ENCODE data around the gene CEMIP.

Gene CEMIP

GRCh38 chr15:80811781-80812315 lies 32.7 kb downstream of the CEMIP start:
- Histone ChIP-seq H3K27me3 (replicated peaks) (no peaks in the 10 kb centered on the region), H3K4me3 (ENCODE audit: low read depth, low read length) (no peak overlapping the region), H3K36me3 (replicated peaks) (no peaks in the 10 kb centered on the region), H3K27ac (no peak overlapping the region)
- in situ Hi-C loops (cut with HindIII; ENCODE audit: low pct_ligation_motif_present, low sequenced_read_pairs), result no loop called here
- no peak for DNase-seq
- no peak for TF ChIP-seq CTCF (IDR thresholded peaks at IDR 0.05; ENCODE audit: low read depth, low read length, missing control alignments)

GRCh38 chr15:80815106-80815505 lies 35.9 kb downstream of the CEMIP start:
- H3K27me3 ChIP-seq (replicated peaks), result no peaks in the 10 kb centered on the region
- no peak for DNase-seq
- in situ Hi-C loops (cut with HindIII; ENCODE audit: low pct_ligation_motif_present, low sequenced_read_pairs), result no loop called here
- H3K4me3 ChIP-seq (ENCODE audit: low read depth, low read length), result no peak overlapping the region
- no peak overlapping the region for H3K27ac ChIP-seq
- H3K36me3 ChIP-seq (replicated peaks), result no peaks in the 10 kb centered on the region
- TF ChIP-seq CTCF (IDR thresholded peaks at IDR 0.05; ENCODE audit: low read depth, low read length, missing control alignments), result no peak

GRCh38 chr15:80816049-80816653 lies 37.0 kb downstream of the CEMIP start:
- H3K36me3 ChIP-seq (replicated peaks), result no peaks in the 10 kb centered on the region
- in situ Hi-C loops (cut with HindIII; ENCODE audit: low pct_ligation_motif_present, low sequenced_read_pairs), result no loop called here

DNA sequence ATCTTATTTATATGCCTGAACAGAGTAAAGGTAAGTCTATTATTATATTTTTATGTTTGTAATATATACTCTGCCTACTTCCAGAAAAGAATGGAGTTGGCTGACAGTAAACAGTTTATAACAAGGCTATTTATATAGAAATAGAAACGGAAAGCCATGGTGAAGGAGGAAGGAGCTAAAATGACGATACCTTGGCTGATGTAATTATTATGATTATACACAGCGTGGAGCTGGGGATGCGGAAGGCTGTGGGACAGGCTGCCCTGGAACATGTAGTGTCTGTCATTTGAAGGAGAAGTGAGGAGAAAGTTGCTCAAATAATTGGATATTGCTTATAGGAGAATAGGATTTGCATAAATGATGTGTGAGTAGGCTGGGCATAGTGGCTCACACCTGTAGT lies 37.8 kb downstream of the CEMIP start:
- in situ Hi-C loops (cut with HindIII; ENCODE audit: low pct_ligation_motif_present, low sequenced_read_pairs), result no loop called here
- no peak overlapping the region for H3K4me3 ChIP-seq (ENCODE audit: low read depth, low read length)
- no peaks in the 10 kb centered on the region for H3K27me3 ChIP-seq (replicated peaks)
- no peak for DNase-seq
- H3K36me3 ChIP-seq (replicated peaks), result no peaks in the 10 kb centered on the region
- no peak overlapping the region for H3K27ac ChIP-seq
- no peak for TF ChIP-seq CTCF (IDR thresholded peaks at IDR 0.05; ENCODE audit: low read depth, low read length, missing control alignments)

More at GRCh38 chr15:80816049-80816653, 37.0 kb downstream of the CEMIP start:
- Histone ChIP-seq H3K27ac (no peak overlapping the region), H3K4me3 (ENCODE audit: low read depth, low read length) (no peak overlapping the region), H3K27me3 (replicated peaks) (no peaks in the 10 kb centered on the region)
- DNase-seq, result no peak
- no peak for TF ChIP-seq CTCF (IDR thresholded peaks at IDR 0.05; ENCODE audit: low read depth, low read length, missing control alignments)

DNA sequence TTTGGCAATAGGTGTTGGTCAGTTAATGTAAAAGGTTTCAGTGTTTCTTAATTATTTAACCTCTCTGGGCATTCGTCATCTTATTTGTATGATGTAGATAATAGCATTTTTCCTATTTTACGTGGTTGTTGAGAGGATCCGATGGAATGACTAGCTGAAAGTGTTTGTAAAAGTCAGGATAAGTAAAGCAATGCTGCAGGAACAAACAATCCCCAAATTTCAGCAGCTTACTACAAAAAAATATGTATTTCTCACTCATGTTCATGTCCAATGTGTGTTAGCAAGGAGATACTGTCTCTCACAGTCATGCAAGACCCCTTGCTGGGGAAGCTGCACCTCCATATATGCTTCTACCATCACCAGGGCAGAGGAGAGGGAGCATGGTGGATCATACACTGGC lies 38.7 kb downstream of the CEMIP start:
- H3K27ac ChIP-seq, result no peak overlapping the region
- no peak for TF ChIP-seq CTCF (IDR thresholded peaks at IDR 0.05; ENCODE audit: low read depth, low read length, missing control alignments)
- no peaks in the 10 kb centered on the region for H3K27me3 ChIP-seq (replicated peaks)
- DNase-seq, result no peak
- in situ Hi-C loops (cut with HindIII; ENCODE audit: low pct_ligation_motif_present, low sequenced_read_pairs), result no loop called here
- no peaks in the 10 kb centered on the region for H3K36me3 ChIP-seq (replicated peaks)
- H3K4me3 ChIP-seq (ENCODE audit: low read depth, low read length), result no peak overlapping the region

- no peak overlapping the region for H3K27ac ChIP-seq
- DNase-seq, result no peak
- in situ Hi-C loops (cut with HindIII; ENCODE audit: low pct_ligation_motif_present, low sequenced_read_pairs), result no loop called here
- no peaks in the 10 kb centered on the region for H3K36me3 ChIP-seq (replicated peaks)
- no peaks in the 10 kb centered on the region for H3K27me3 ChIP-seq (replicated peaks)
- no peak overlapping the region for H3K4me3 ChIP-seq (ENCODE audit: low read depth, low read length)
- TF ChIP-seq CTCF (IDR thresholded peaks at IDR 0.05; ENCODE audit: low read depth, low read length, missing control alignments), result no peak
These were observed 39.8 kb downstream of the CEMIP start for GRCh38 chr15:80819001-80819400.
